H1 (cell line): ENCODE measurements around the gene CNOT6L. TPM values are rescaled to one million over a fixed set of nuclear protein-coding genes. Genes with fewer than 3 reads are reported as not detected.

Experiments
- CTCF ChIA-PET: fragments of 300-600 bp; sonication (Branson Sonifier 250); formaldehyde crosslinking; loops from one replicate; lab custom pipeline; 2021; ENCODE audit not compliant: partially characterized antibody; lab: Charles Lee
- POLR2A ChIA-PET: fragments of 300-600 bp; sonication (Branson Sonifier 250); formaldehyde crosslinking; loops from one replicate; lab custom pipeline; 2021; ENCODE audit warnings: inconsistent platforms; ENCODE audit not compliant: partially characterized antibody; lab: Charles Lee
- DNase-seq, 2 experiments: peaks; one replicate each; pipeline versions ENCODE4 v3.0.0 to v3.0.0-alpha.2; 2010 to 2022; ENCODE audit warnings: low spot score in 2 of 2, low read depth in 1 of 2, mixed read lengths in 1 of 2
- FAIRE-seq: peaks from 2 replicates; lab custom pipeline; 2011; peaks lifted over from hg19 to GRCh38; lab: Jason Lieb, UNC
- H2AFZ ChIP-seq: 2 replicates; pipeline ENCODE4 v1.8.1; 2012; ENCODE audit warnings: low read length, inconsistent platforms
- H2AK5ac ChIP-seq: 2 replicates; pipeline ENCODE4 v1.6.1; 2013; ENCODE audit warnings: low read depth, low read length
- H2BK120ac ChIP-seq: replicated peaks from 2 replicates; pipeline ENCODE3; 2013; ENCODE audit warnings: low read depth, low read length, inconsistent platforms
- H2BK12ac ChIP-seq: 2 replicates; pipeline ENCODE4 v1.6.1; 2013; ENCODE audit warnings: low read depth, low read length
- H2BK15ac ChIP-seq: 2 replicates; pipeline ENCODE4 v1.6.1; 2013; ENCODE audit warnings: low read length
- H2BK20ac ChIP-seq: 2 replicates; pipeline ENCODE4 v1.6.1; 2013; ENCODE audit warnings: low read length
- H2BK5ac ChIP-seq: 2 replicates; pipeline ENCODE4 v1.6.1; 2013; ENCODE audit warnings: low read depth, low read length
- H3K14ac ChIP-seq: 2 replicates; pipeline ENCODE4 v1.6.1; 2013; ENCODE audit warnings: inconsistent platforms; ENCODE audit not compliant: insufficient read length
- H3K18ac ChIP-seq: 2 replicates; pipeline ENCODE4 v1.6.1; 2013; ENCODE audit warnings: low read length; ENCODE audit errors: extremely low read depth
- H3K23ac ChIP-seq: 2 replicates; pipeline ENCODE4 v1.6.1; 2013; ENCODE audit warnings: inconsistent platforms; ENCODE audit not compliant: insufficient read length
- H3K23me2 ChIP-seq: 2 replicates; pipeline ENCODE4 v1.6.1; 2013; ENCODE audit warnings: low read depth, low read length
- H3K27ac ChIP-seq: 2 replicates; pipeline ENCODE4 v1.6.1; 2011; ENCODE audit warnings: low read depth, low read length, inconsistent platforms
- H3K27me3 ChIP-seq, 4 experiments: replicated peaks in 1 of 4; 1 replicate in 1 of 4; 2 replicates in 3 of 4; pipeline versions ENCODE4 v1.6.1 to v1.8.1; 2011 to 2013; ENCODE audit warnings: low read length in 3 of 4, mild to moderate bottlenecking in 3 of 4, inconsistent platforms in 2 of 4, mixed read lengths in 2 of 4, moderate library complexity in 1 of 4; ENCODE audit not compliant: control insufficient read depth in 3 of 4, insufficient read depth in 3 of 4; ENCODE audit errors: extremely low read depth in 1 of 4
- H3K36me3 ChIP-seq, 4 experiments: 2 replicates each; pipeline versions ENCODE4 v1.6.1 to v1.8.1; 2011 to 2013; ENCODE audit warnings: mild to moderate bottlenecking in 4 of 4, low read length in 3 of 4, moderate library complexity in 2 of 4, control low read depth in 1 of 4, inconsistent platforms in 1 of 4; ENCODE audit not compliant: insufficient read depth in 4 of 4, control insufficient read depth in 2 of 4
- H3K4ac ChIP-seq: replicated peaks from 2 replicates; pipeline ENCODE3; 2013; ENCODE audit warnings: low read length, low read depth, mixed read lengths, inconsistent platforms; ENCODE audit not compliant: insufficient read length
- H3K4me1 ChIP-seq, 4 experiments: replicated peaks in 1 of 4; 1 replicate in 1 of 4; 2 replicates in 3 of 4; pipeline versions ENCODE4 v1.6.1 to v1.8.1; 2011 to 2013; ENCODE audit warnings: low read length in 3 of 4, inconsistent platforms in 2 of 4, mixed read lengths in 1 of 4; ENCODE audit not compliant: insufficient read depth in 4 of 4, control insufficient read depth in 3 of 4
- H3K4me2 ChIP-seq, 2 experiments: 2 replicates each; pipeline versions ENCODE4 v1.6.1 to v1.8.1; 2011 to 2013; ENCODE audit warnings: low read depth in 2 of 2, low read length in 2 of 2, control low read depth in 1 of 2, inconsistent platforms in 1 of 2, mild to moderate bottlenecking in 1 of 2; ENCODE audit not compliant: insufficient read depth in 1 of 2
- H3K4me3 ChIP-seq, 4 experiments: fragments of 200-600, 300-600 bp in 1 of 4; sonication (generic), shearing (Covaris generic), sonication (Bioruptor Twin) in 1 of 4; 2 replicates each; pipeline versions ENCODE4 v1.5.1 to v1.8.1; 2011 to 2016; ENCODE audit warnings: low read length in 4 of 4, low read depth in 3 of 4, control low read depth in 2 of 4, inconsistent platforms in 2 of 4, mild to moderate bottlenecking in 2 of 4, mixed read lengths in 1 of 4, moderate library complexity in 1 of 4; ENCODE audit not compliant: insufficient read depth in 2 of 4; ENCODE audit errors: extremely low read depth in 1 of 4
- H3K56ac ChIP-seq: replicated peaks from 2 replicates; pipeline ENCODE3; 2013; ENCODE audit warnings: low read depth, mild to moderate bottlenecking, mixed read lengths, low read length, inconsistent platforms; ENCODE audit not compliant: insufficient read length
- H3K79me1 ChIP-seq: 2 replicates; pipeline ENCODE4 v1.6.1; 2013; ENCODE audit warnings: low read depth, low read length, control low read depth
- H3K79me2 ChIP-seq, 2 experiments: 2 replicates each; pipeline versions ENCODE4 v1.6.1 to v1.8.1; 2012 to 2013; ENCODE audit warnings: low read length in 2 of 2, mild to moderate bottlenecking in 2 of 2, inconsistent platforms in 1 of 2; ENCODE audit not compliant: insufficient read depth in 2 of 2, control insufficient read depth in 1 of 2
- H3K9ac ChIP-seq, 4 experiments: replicated peaks in 1 of 4; 1 replicate in 1 of 4; 2 replicates in 3 of 4; pipeline versions ENCODE4 v1.6.1 to v1.8.1; 2011 to 2013; ENCODE audit warnings: low read depth in 3 of 4, low read length in 3 of 4, control low read depth in 2 of 4, mild to moderate bottlenecking in 2 of 4, moderate library complexity in 2 of 4, inconsistent platforms in 1 of 4; ENCODE audit errors: extremely low read depth in 1 of 4
- H3K9me3 ChIP-seq, 2 experiments: 2 replicates each; pipeline versions ENCODE4 v1.6.1 to v1.8.1; 2012 to 2013; ENCODE audit warnings: mild to moderate bottlenecking in 2 of 2, moderate library complexity in 2 of 2, control low read depth in 1 of 2, inconsistent platforms in 1 of 2, low read depth in 1 of 2, low read length in 1 of 2, mixed read lengths in 1 of 2; ENCODE audit not compliant: insufficient read depth in 2 of 2
- H4K20me1 ChIP-seq, 2 experiments: replicated peaks in 1 of 2; 2 replicates each; pipeline versions ENCODE3 to v1.8.1; 2011 to 2013; ENCODE audit warnings: inconsistent platforms in 2 of 2, low read length in 2 of 2, mild to moderate bottlenecking in 1 of 2; ENCODE audit not compliant: insufficient read depth in 2 of 2, control insufficient read depth in 1 of 2
- H4K5ac ChIP-seq: 2 replicates; pipeline ENCODE4 v1.6.1; 2013; ENCODE audit warnings: low read length, low read depth, mixed read lengths, inconsistent platforms; ENCODE audit not compliant: insufficient read length
- H4K8ac ChIP-seq: 2 replicates; pipeline ENCODE4 v1.8.0; 2013; ENCODE audit warnings: mild to moderate bottlenecking, moderate library complexity, low read length, inconsistent platforms; ENCODE audit not compliant: insufficient read depth; ENCODE audit errors: extremely low read depth
- H4K91ac ChIP-seq: replicated peaks from 2 replicates; pipeline ENCODE3; 2013; ENCODE audit warnings: low read length, mixed read lengths, inconsistent platforms; ENCODE audit not compliant: insufficient read length
- ASH2L ChIP-seq: fragments of 200-600, 300-600 bp; sonication (generic); IDR thresholded peaks from one replicate; pipeline ENCODE4 v1.7.1; 2017; ENCODE audit warnings: low read length
- CTCF ChIP-seq, 3 experiments: IDR thresholded peaks; 1 replicate in 2 of 3; 2 replicates in 1 of 3; pipeline versions ENCODE4 v1.5.1 to v1.6.1; 2011; ENCODE audit warnings: low read length in 3 of 3, mild to moderate bottlenecking in 3 of 3, inconsistent platforms in 2 of 3, low read depth in 1 of 3, moderate library complexity in 1 of 3; ENCODE audit not compliant: insufficient read depth in 1 of 3; ENCODE audit errors: control extremely low read depth in 1 of 3
- JUND ChIP-seq: IDR thresholded peaks from 2 replicates; pipeline ENCODE4 v1.6.1; 2011; ENCODE audit warnings: mild to moderate bottlenecking, improper control_type of control experiment, low read length
- RAD21 ChIP-seq, 2 experiments: IDR thresholded peaks in 1 of 2; conservative IDR thresholded peaks in 1 of 2; 2 replicates each; pipeline ENCODE4 v1.6.1; 2011; ENCODE audit warnings: low read depth in 2 of 2, low read length in 2 of 2, improper control_type of control experiment in 1 of 2, inconsistent platforms in 1 of 2, mild to moderate bottlenecking in 1 of 2, moderate library complexity in 1 of 2
- SP2 ChIP-seq: IDR thresholded peaks from 2 replicates; pipeline ENCODE4 v1.6.1; 2012; ENCODE audit warnings: mild to moderate bottlenecking, low read length, inconsistent platforms
- TCF12 ChIP-seq: IDR thresholded peaks from 2 replicates; pipeline ENCODE4 v1.6.1; 2011; ENCODE audit warnings: low read depth, mild to moderate bottlenecking, low read length
- TEAD4 ChIP-seq: IDR thresholded peaks from 2 replicates; pipeline ENCODE4 v1.6.1; 2012; ENCODE audit warnings: low read depth, low read length, inconsistent platforms, mixed read lengths
- YY1 ChIP-seq: IDR thresholded peaks from 2 replicates; pipeline ENCODE4 v1.6.1; 2011; ENCODE audit warnings: low read depth, mild to moderate bottlenecking, low read length
- WGBS, 2 experiments: shearing (Covaris generic) in 1 of 2; methylation state at CpG; one replicate each; pipeline versions ENCODE4 v1.1.6 to v1.1.7; 2013 to 2015; ENCODE audit warnings: low lambda C conversion rate in 2 of 2, mixed read lengths in 2 of 2, inconsistent platforms in 1 of 2, low coverage in 1 of 2, missing lambda C conversion rate in 1 of 2; ENCODE audit not compliant: insufficient replicate concordance in 2 of 2, insufficient coverage in 1 of 2, insufficient read length in 1 of 2; ENCODE audit errors: extremely low coverage in 1 of 2, missing lambda C conversion rate in 1 of 2; 5-methylcytosine and 5-hydroxymethylcytosine counted together
- polyA plus RNA-seq, 7 experiments: library from polyadenylated mRNA; depleted of rRNA in 3 of 7; stranded (reverse) in 5 of 7; unstranded in 2 of 7; fragments of >200 nt in 5 of 7; fragments of 200-250 nt in 2 of 7; gene quantifications; 1 replicate in 5 of 7; 2 replicates in 1 of 7; 4 replicates in 1 of 7; pipeline versions ENCODE4 v1.2.1 to v1.2.3, GENCODE V29; 2011 to 2013; ENCODE audit warnings: missing spikeins in 2 of 7, mixed read lengths in 2 of 7
- total RNA-seq: library from RNA; stranded (reverse); fragmentation: NEBNext Ultra II Directional; extraction: Animal tissue kit (Norgen Biotek cat#: 25700); gene quantifications from 2 replicates; pipeline ENCODE4 v1.2.1, GENCODE V29; 2021

The CNOT6L gene
- total and polyA plus RNA-seq, 2 of the 8 experiments (the other 6 are each of a cell fraction or from before 2014, with no cell fraction given): 2.0 to 22.4 TPM

GRCh38 chr4:77699731-77700210 is 119.4 kb downstream of the CNOT6L start:
- H3K23ac ChIP-seq: no peak overlapping the region
- peak; percentile 62 for FAIRE-seq
- H2BK120ac ChIP-seq: no peak overlapping the region
- no peak overlapping the region for H3K56ac ChIP-seq
- ChIA-PET POLR2A (interaction anchor here (1.1 to 1.3 kb wide), 3 partner anchors 12 to 18 kb away, joined by 3 read pairs; no protein-coding TSS in a partner anchor), CTCF (interaction anchor here (0.7 to 2.2 kb wide), 12 partner anchors 15 to 229 kb away, joined by 3 to 17 read pairs (median 3); no protein-coding TSS in a partner anchor)
- no peaks in the 10 kb centered on the region for H3K36me3 ChIP-seq
- H3K4ac ChIP-seq: no peak overlapping the region
- peak overlapping the region; percentile 97 for H2AFZ ChIP-seq
- no peak overlapping the region for H3K9ac ChIP-seq
- H2BK12ac ChIP-seq: no peak overlapping the region
- H3K18ac ChIP-seq: no peak overlapping the region
- no peak overlapping the region for H3K27ac ChIP-seq
- H3K79me1 ChIP-seq: no peaks in the 10 kb centered on the region
- H3K14ac ChIP-seq: no peak overlapping the region
- no peak for DNase-seq
- H2BK15ac ChIP-seq: no peak overlapping the region
- no peaks in the 10 kb centered on the region for H3K23me2 ChIP-seq
- H3K27me3 ChIP-seq: no peaks in the 10 kb centered on the region
- no peak overlapping the region for H4K91ac ChIP-seq
- no peak overlapping the region for H3K4me3 ChIP-seq
- H3K9me3 ChIP-seq: no peaks in the 10 kb centered on the region
- 39% methylated on average over 3 of the region's 3 CpGs; no CpG with 5 or more reads in 1 of the 2 experiments for WGBS, 2 experiments
- no peak for TF ChIP-seq YY1
- TF ChIP-seq CTCF (IDR thresholded peaks at IDR 0.05; ENCODE audit: control extremely low read depth in 1 of 3, insufficient read depth in 1 of 3, low read depth in 1 of 3, low read length in 3 of 3): peak; percentile 25 to 54 (median 44); a peak in 3 of 4 replicates
- TF ChIP-seq ASH2L: peak; percentile 87
- 0 out of 2 replicates have a peak, but pooled peaks have one; percentile 60 for TF ChIP-seq TCF12
- TF ChIP-seq JUND: peak; percentile 60; the same call in 1 of the 2 replicates
- TF ChIP-seq SP2: no peak
- 0 out of 2 replicates have a peak, but pooled peaks have one; percentile 21 for TF ChIP-seq TEAD4
- TF ChIP-seq RAD21 (IDR thresholded peaks at IDR 0.05 in 1 of 2, conservative IDR thresholded peaks at IDR 0.05 in 1 of 2; ENCODE audit: low read depth in 2 of 2, low read length in 2 of 2): peak; percentile 32 to 41; a peak in 3 of 4 replicates
- H3K4me1 ChIP-seq: peaks cover 0 to 9% (median 0%) of the 10 kb centered on the region in 4 experiments; a peak in 4 of 7 replicates
- no peak overlapping the region for H2AK5ac ChIP-seq
- no peak overlapping the region for H2BK20ac ChIP-seq
- H4K8ac ChIP-seq: no peak overlapping the region
- H3K4me2 ChIP-seq: peak overlapping the region in 1 of 2 experiments; percentile 38; a peak in 2 of 4 replicates
- H3K79me2 ChIP-seq: no peaks in the 10 kb centered on the region
- H4K5ac ChIP-seq: peak overlapping the region; percentile 16
- H2BK5ac ChIP-seq: no peak overlapping the region
- no peaks in the 10 kb centered on the region for H4K20me1 ChIP-seq
